Endothelial cell of umbilical vein (primary cell): ENCODE data around the gene PDPN. TPM values are rescaled to one million over a fixed set of nuclear protein-coding genes. Genes with fewer than 3 reads are reported as not detected.

ENCODE experiments used
- BruUV-seq: library from RNA; stranded (reverse); fragments of 400-500 nt; replicated peaks from 2 replicates; lab custom pipeline; 2021; lab: Mats Ljungman, UMichigan
- CTCF ChIA-PET: fragments of 300-600, 350-600 bp; sonication (Branson Sonifier 250); formaldehyde crosslinking; loops from one replicate; lab custom pipeline; 2021; ENCODE audit warnings: antibody characterized with exemption, inconsistent platforms; lab: Charles Lee
- POLR2A ChIA-PET: fragments of 300-600, 350-600 bp; sonication (Branson Sonifier 250); formaldehyde crosslinking; loops from one replicate; lab custom pipeline; 2021; ENCODE audit warnings: antibody characterized with exemption, inconsistent platforms; lab: Charles Lee
- DNase-seq: peaks from one replicate; pipeline ENCODE4 v3.0.0-alpha.2; 2011; ENCODE audit warnings: low read depth, low spot score
- FAIRE-seq: peaks from 2 replicates; lab custom pipeline; 2011; peaks lifted over from hg19 to GRCh38; lab: Jason Lieb, UNC
- H2AFZ ChIP-seq: 2 replicates; pipeline ENCODE4 v1.6.0; 2012; ENCODE audit warnings: low read depth, low read length, control low read depth, inconsistent platforms
- H3K27ac ChIP-seq: 2 replicates; pipeline ENCODE4 v1.5.1; 2011; ENCODE audit warnings: low read depth, mild to moderate bottlenecking, control low read depth, low read length, moderate library complexity; ENCODE audit not compliant: insufficient read depth
- H3K27me3 ChIP-seq, 2 experiments: 2 replicates each; pipeline versions ENCODE4 v1.6.0 to v1.6.1; 2011; ENCODE audit warnings: low read length in 2 of 2, mixed read lengths in 1 of 2; ENCODE audit not compliant: control insufficient read depth in 2 of 2, insufficient read depth in 2 of 2
- H3K36me3 ChIP-seq, 2 experiments: 2 replicates in 1 of 2; 3 replicates in 1 of 2; pipeline ENCODE4 v1.5.1; 2011; ENCODE audit warnings: low read length in 2 of 2, mild to moderate bottlenecking in 1 of 2, moderate library complexity in 1 of 2; ENCODE audit not compliant: control insufficient read depth in 2 of 2, insufficient read depth in 2 of 2; ENCODE audit errors: extremely low read depth in 1 of 2
- H3K4me1 ChIP-seq: 3 replicates; pipeline ENCODE4 v1.5.1; 2011; ENCODE audit warnings: mild to moderate bottlenecking, low read length; ENCODE audit not compliant: control insufficient read depth, insufficient read depth; ENCODE audit errors: extremely low read depth
- H3K4me2 ChIP-seq: 2 replicates; pipeline ENCODE4 v1.6.1; 2011; ENCODE audit warnings: low read length, control low read depth, mixed read lengths; ENCODE audit not compliant: insufficient read depth
- H3K4me3 ChIP-seq, 3 experiments: fragments of 200-600 bp in 1 of 3; sonication (generic), shearing (Covaris generic) in 1 of 3; replicated peaks in 1 of 3; 2 replicates each; pipeline ENCODE4 v1.5.1; 2011 to 2016; ENCODE audit warnings: control low read depth in 3 of 3, low read length in 3 of 3, mild to moderate bottlenecking in 2 of 3, inconsistent platforms in 1 of 3, low read depth in 1 of 3, moderate library complexity in 1 of 3; ENCODE audit not compliant: insufficient read depth in 1 of 3
- H3K79me2 ChIP-seq: 2 replicates; pipeline ENCODE4 v1.6.0; 2012; ENCODE audit warnings: low read length, inconsistent platforms; ENCODE audit not compliant: control insufficient read depth, insufficient read depth
- H3K9ac ChIP-seq: replicated peaks from 2 replicates; pipeline ENCODE3; 2011; ENCODE audit warnings: low read length, control low read depth; ENCODE audit not compliant: insufficient read depth; ENCODE audit errors: extremely low read depth
- H3K9me1 ChIP-seq: replicated peaks from 3 replicates; pipeline ENCODE4 v1.6.0; 2011; ENCODE audit warnings: mild to moderate bottlenecking, low read length; ENCODE audit not compliant: control insufficient read depth, insufficient read depth; ENCODE audit errors: extremely low read depth
- H3K9me3 ChIP-seq: replicated peaks from 2 replicates; pipeline ENCODE4 v1.5.1; 2012; ENCODE audit warnings: low read length, inconsistent platforms; ENCODE audit not compliant: control insufficient read depth, insufficient read depth
- H4K20me1 ChIP-seq: replicated peaks from 2 replicates; pipeline ENCODE3; 2011; ENCODE audit warnings: mild to moderate bottlenecking, low read length; ENCODE audit not compliant: control insufficient read depth, insufficient read depth; ENCODE audit errors: extremely low read depth
- CTCF ChIP-seq, 2 donors: IDR thresholded peaks; 1 replicate in 1 of 2; 2 replicates in 1 of 2; pipeline ENCODE4 v1.5.1; 2011; ENCODE audit warnings: low read length in 2 of 2, mild to moderate bottlenecking in 2 of 2, moderate library complexity in 2 of 2, control low read depth in 1 of 2, inconsistent platforms in 1 of 2, low read depth in 1 of 2; ENCODE audit not compliant: insufficient read depth in 1 of 2; ENCODE audit errors: extremely low read depth in 1 of 2
- EZH2 ChIP-seq: IDR thresholded peaks from 2 replicates; pipeline ENCODE4 v1.6.1; 2012; ENCODE audit warnings: borderline replicate concordance, low read depth, mild to moderate bottlenecking, moderate library complexity, low read length, inconsistent platforms; ENCODE audit not compliant: severe bottlenecking
- FOS ChIP-seq: IDR thresholded peaks from 2 replicates; pipeline ENCODE4 v1.6.1; 2011; ENCODE audit warnings: mild to moderate bottlenecking, low read length, moderate library complexity, borderline replicate concordance; ENCODE audit not compliant: insufficient read depth
- GATA2 ChIP-seq: IDR thresholded peaks from 2 replicates; pipeline ENCODE4 v1.7.0; 2011; ENCODE audit warnings: low read depth, mild to moderate bottlenecking, moderate library complexity, mixed read lengths, low read length; ENCODE audit not compliant: insufficient read length, insufficient read depth
- JUN ChIP-seq: IDR thresholded peaks from 2 replicates; pipeline ENCODE4 v1.6.1; 2011; ENCODE audit warnings: borderline replicate concordance, low read depth; ENCODE audit not compliant: insufficient read length, insufficient read depth
- MAX ChIP-seq: IDR thresholded peaks from 2 replicates; pipeline ENCODE4 v1.6.1; 2011; ENCODE audit not compliant: insufficient read depth, insufficient read length
- MYC ChIP-seq: IDR thresholded peaks from one replicate; pipeline ENCODE4 v1.6.1; 2011; ENCODE audit warnings: mild to moderate bottlenecking, low read depth, low read length
- POLR2A ChIP-seq: IDR thresholded peaks from 2 replicates; pipeline ENCODE4 v1.6.1; 2012; ENCODE audit warnings: low read depth, mild to moderate bottlenecking, control low read depth, low read length
- POLR2AphosphoS5 ChIP-seq: IDR thresholded peaks from 2 replicates; pipeline ENCODE4 v1.6.1; 2012; ENCODE audit warnings: low read depth, mild to moderate bottlenecking, control low read depth, low read length, moderate library complexity; ENCODE audit not compliant: insufficient read depth
- dilution Hi-C: fragments of 300-500 bp; cut with MboI; formaldehyde crosslinking; loops from one replicate; pipeline ENCODE4 v1.15.0; 2019; ENCODE audit warnings: low sequenced_read_pairs; ENCODE audit not compliant: extremely low pct_ligation_motif_present
- intact Hi-C: fragments of 100-400 bp; cut with micrococcal nuclease; formaldehyde crosslinking; loops from one replicate; pipeline ENCODE4 v1.10.0; 2022
- polyA plus RNA-seq, 4 experiments: library from polyadenylated mRNA; depleted of rRNA in 3 of 4; stranded (reverse) in 3 of 4; unstranded in 1 of 4; fragments of >200 nt; gene quantifications; 2 replicates each; pipeline versions ENCODE4 v1.2.1 to v1.2.3, GENCODE V29; 2011 to 2012; ENCODE audit warnings: missing spikeins in 1 of 4
- total RNA-seq: library from RNA; stranded (reverse); gene quantifications from 2 replicates; pipeline ENCODE4 v1.2.3, GENCODE V29; 2021

PDPN gene
- total and polyA plus RNA-seq, 2 donors (not counting 3 experiments of a cell fraction or from before 2014, with no cell fraction given): not detected

- no peak overlapping the region for H3K27ac ChIP-seq
- H3K4me1 ChIP-seq: no peaks in the 10 kb centered on the region
- H3K9ac ChIP-seq: no peak overlapping the region
- ChIA-PET CTCF (no interaction called here), POLR2A (no interaction called here)
- H3K4me2 ChIP-seq: no peak overlapping the region
- no peaks in the 10 kb centered on the region for H3K79me2 ChIP-seq
- H3K9me1 ChIP-seq: no peaks in the 10 kb centered on the region
- dilution Hi-C loops (no loop called here), intact Hi-C loops (no loop called here)
- H3K9me3 ChIP-seq: peaks cover 7% of the 10 kb centered on the region
- TF ChIP-seq CTCF (IDR thresholded peaks at IDR 0.05; ENCODE audit: extremely low read depth in 1 of 2, insufficient read depth in 1 of 2, low read depth in 1 of 2, low read length in 2 of 2): no peak
- H4K20me1 ChIP-seq: no peaks in the 10 kb centered on the region
- DNase-seq (no peak), FAIRE-seq (no peak)
- H3K36me3 ChIP-seq: no peaks in the 10 kb centered on the region
- no peaks in the 10 kb centered on the region for H3K27me3 ChIP-seq
- no peak overlapping the region for H3K4me3 ChIP-seq
- BruUV-seq: no TSS peak
- H2AFZ ChIP-seq: no peak overlapping the region
These were observed 44.8 kb upstream of the PDPN start for GRCh38 chr1:13538832-13539231.

- no peaks in the 10 kb centered on the region for H3K79me2 ChIP-seq
- no peak for FAIRE-seq
- intact Hi-C loops (no loop called here), dilution Hi-C loops (no loop called here)
- no peak overlapping the region for H3K27ac ChIP-seq
- H3K9ac ChIP-seq: no peak overlapping the region
- no peaks in the 10 kb centered on the region for H3K9me1 ChIP-seq
- H3K4me2 ChIP-seq: no peak overlapping the region
- ChIA-PET POLR2A (no interaction called here), CTCF (no interaction called here)
- no peaks in the 10 kb centered on the region for H3K27me3 ChIP-seq
- no TSS peak for BruUV-seq
- H3K4me1 ChIP-seq: no peaks in the 10 kb centered on the region
- H3K9me3 ChIP-seq: peaks cover 10% of the 10 kb centered on the region
- DNase-seq: no peak
- H3K4me3 ChIP-seq: no peak overlapping the region
- TF ChIP-seq POLR2AphosphoS5 (no peak), CTCF (IDR thresholded peaks at IDR 0.05; ENCODE audit: extremely low read depth in 1 of 2, insufficient read depth in 1 of 2, low read depth in 1 of 2, low read length in 2 of 2) (no peak), POLR2A (no peak), JUN (no peak), EZH2 (no peak), FOS (no peak), GATA2 (no peak), MYC (no peak), MAX (no peak)
- H3K36me3 ChIP-seq: no peaks in the 10 kb centered on the region
- H2AFZ ChIP-seq: no peak overlapping the region
- H4K20me1 ChIP-seq: no peaks in the 10 kb centered on the region
These were observed 43.9 kb upstream of the PDPN start for GRCh38 chr1:13539683-13540082.
